ENCODE results near the gene PGA5. TPM values are rescaled to one million over a fixed set of nuclear protein-coding genes. Genes with fewer than 3 reads are reported as not detected.
A peak's percentile ranks its signal among the peaks of the same experiment; 100 is the strongest.

PGA5 gene
- total RNA-seq, 6 donors from 2014 or later, result 0.30 to 1.2 TPM; not detected in 4

GRCh38 chr11:61256710-61257482 lies 15.9 kb downstream of the PGA5 start:
- Histone ChIP-seq H3K4me1 (no peaks in the 10 kb centered on the region), H3K36me3 (no peaks in the 10 kb centered on the region), H3K4me3 (no peak overlapping the region), H3K9me3 (no peaks in the 10 kb centered on the region), H3K27ac (no peak overlapping the region), H3K27me3 (no peaks in the 10 kb centered on the region)
- DNase-seq (peak in 1 of 2 donors; percentile 70), ATAC-seq (ENCODE audit: low FRiP score in 2 of 2) (no peak)
- 82 to 86% methylated on average over 12 to 18 of the region's 18 CpGs for WGBS, 2 donors
- no peak for TF ChIP-seq POLR2A (IDR thresholded peaks at IDR 0.05)
- TF ChIP-seq CTCF (IDR thresholded peaks at IDR 0.05), result no peak
- TF ChIP-seq POLR2AphosphoS5 (IDR thresholded peaks at IDR 0.05), result no peak
- no peak for TF ChIP-seq EP300 (IDR thresholded peaks at IDR 0.05)

- no peaks in the 10 kb centered on the region for H3K4me1 ChIP-seq
- WGBS, 2 donors, result 90 to 92% methylated on average over 5 to 7 of the region's 9 CpGs
- no peak for ATAC-seq (ENCODE audit: low FRiP score in 2 of 2)
- peak in 1 of 2 donors; percentile 51 for DNase-seq
- H3K4me3 ChIP-seq, result no peak overlapping the region
- no peaks in the 10 kb centered on the region for H3K36me3 ChIP-seq
- no peaks in the 10 kb centered on the region for H3K9me3 ChIP-seq
- no peak overlapping the region for H3K27ac ChIP-seq
- TF ChIP-seq POLR2A (IDR thresholded peaks at IDR 0.05) (no peak), POLR2AphosphoS5 (IDR thresholded peaks at IDR 0.05) (no peak), CTCF (IDR thresholded peaks at IDR 0.05) (no peak), EP300 (IDR thresholded peaks at IDR 0.05) (no peak)
- no peaks in the 10 kb centered on the region for H3K27me3 ChIP-seq
Measured at GRCh38 chr11:61258546-61258945, 17.6 kb downstream of the PGA5 start.

- no peaks in the 10 kb centered on the region for H3K4me1 ChIP-seq
- H3K36me3 ChIP-seq, result no peaks in the 10 kb centered on the region
- no peaks in the 10 kb centered on the region for H3K9me3 ChIP-seq
- no peaks in the 10 kb centered on the region for H3K27me3 ChIP-seq
- 93 to 95% methylated on average over 6 of the region's 6 CpGs for WGBS, 2 donors
- H3K27ac ChIP-seq, result no peak overlapping the region
- DNase-seq (no peak), ATAC-seq (ENCODE audit: low FRiP score in 2 of 2) (no peak)
- no peak overlapping the region for H3K4me3 ChIP-seq
- no peak for TF ChIP-seq POLR2AphosphoS5 (IDR thresholded peaks at IDR 0.05)
- TF ChIP-seq EP300 (IDR thresholded peaks at IDR 0.05), result no peak
- TF ChIP-seq CTCF (IDR thresholded peaks at IDR 0.05), result no peak
- TF ChIP-seq POLR2A (IDR thresholded peaks at IDR 0.05), result no peak
Measured at GRCh38 chr11:61259363-61259762, 18.4 kb downstream of the PGA5 start.

GRCh38 chr11:61264371-61264770 lies 23.4 kb downstream of the PGA5 start:
- TF ChIP-seq EP300 (IDR thresholded peaks at IDR 0.05) (no peak), POLR2A (IDR thresholded peaks at IDR 0.05) (no peak), POLR2AphosphoS5 (IDR thresholded peaks at IDR 0.05) (no peak), CTCF (IDR thresholded peaks at IDR 0.05) (no peak)
- DNase-seq (peak in 1 of 2 donors; percentile 34), ATAC-seq (ENCODE audit: low FRiP score in 2 of 2) (peak in 1 of 2 donors; percentile 50)
- Histone ChIP-seq H3K27ac (no peak overlapping the region), H3K27me3 (no peaks in the 10 kb centered on the region), H3K9me3 (no peaks in the 10 kb centered on the region), H3K36me3 (no peaks in the 10 kb centered on the region), H3K4me1 (no peaks in the 10 kb centered on the region), H3K4me3 (no peak overlapping the region)
- 84 to 92% methylated on average over 4 to 6 of the region's 6 CpGs for WGBS, 2 donors

GRCh38 chr11:61264795-61265194 lies 23.8 kb downstream of the PGA5 start:
- Histone ChIP-seq H3K27ac (no peak overlapping the region), H3K4me3 (no peak overlapping the region), H3K36me3 (no peaks in the 10 kb centered on the region), H3K27me3 (no peaks in the 10 kb centered on the region), H3K4me1 (no peaks in the 10 kb centered on the region), H3K9me3 (no peaks in the 10 kb centered on the region)
- ATAC-seq (ENCODE audit: low FRiP score in 2 of 2) (peak in 1 of 2 donors; percentile 31), DNase-seq (peak in 1 of 2 donors; percentile 58)
- TF ChIP-seq POLR2A (IDR thresholded peaks at IDR 0.05), result no peak
- no peak for TF ChIP-seq CTCF (IDR thresholded peaks at IDR 0.05)
- no peak for TF ChIP-seq EP300 (IDR thresholded peaks at IDR 0.05)
- TF ChIP-seq POLR2AphosphoS5 (IDR thresholded peaks at IDR 0.05), result no peak
- WGBS, 2 donors, result 90 to 94% methylated on average over 14 of the region's 14 CpGs

Measured in upper lobe of left lung (tissue), 6 donors.